GM10266 (cell line): ENCODE measurements around the gene NPS.

ENCODE experiments used
- DNase-seq: peaks from one replicate; pipeline ENCODE4 v3.0.0; 2012; ENCODE audit errors: extremely low spot score
- CTCF ChIP-seq: IDR thresholded peaks from 2 replicates; pipeline ENCODE4 v1.5.1; 2012; ENCODE audit warnings: mild to moderate bottlenecking, low read depth; ENCODE audit not compliant: control insufficient read depth, insufficient read depth; ENCODE audit errors: missing control alignments

The NPS gene

GRCh38 chr10:127579640-127580039 lies 30.5 kb downstream of the NPS start:
- TF ChIP-seq CTCF: no peak
- DNase-seq: no peak

GRCh38 chr10:127580822-127581221 lies 31.7 kb downstream of the NPS start:
- no peak for DNase-seq
- no peak for TF ChIP-seq CTCF

GRCh38 chr10:127585519-127586023 lies 36.5 kb downstream of the NPS start:
- no peak for TF ChIP-seq CTCF
- no peak for DNase-seq

GRCh38 chr10:127587668-127588365 lies 38.7 kb downstream of the NPS start:
- TF ChIP-seq CTCF: no peak
- DNase-seq: no peak

GRCh38 chr10:127592586-127592985 lies 43.5 kb downstream of the NPS start:
- DNase-seq: no peak
- no peak for TF ChIP-seq CTCF

- no peak for TF ChIP-seq CTCF
- no peak for DNase-seq
These were observed 51.4 kb downstream of the NPS start for GRCh38 chr10:127600479-127600878.
